Stomach (tissue), 9 donors: ENCODE results near the gene RPL5. TPM values are rescaled to one million over a fixed set of nuclear protein-coding genes. Genes with fewer than 3 reads are reported as not detected.

ENCODE experiments used
- DNase-seq, 2 donors: peaks; one replicate each; pipeline versions ENCODE4 v3.0.0 to v3.0.0-alpha.2; 2013 to 2019
- H3K27ac ChIP-seq, 5 donors: fragments of 200-600 bp in 4 of 5; sonication (generic) in 4 of 5; one replicate each; pipeline ENCODE4 v1.5.1; 2013 to 2019; ENCODE audit warnings: mild to moderate bottlenecking in 1 of 5, moderate library complexity in 1 of 5
- H3K27me3 ChIP-seq, 3 donors: fragments of 200-600 bp; sonication (generic); one replicate each; pipeline ENCODE4 v1.5.1; 2017 to 2019; ENCODE audit warnings: mixed run types in 1 of 3
- H3K36me3 ChIP-seq, 4 donors: fragments of 200-600 bp; sonication (generic); 1 replicate in 3 of 4; 2 replicates in 1 of 4; pipeline ENCODE4 v1.5.1; 2016 to 2019
- H3K4me1 ChIP-seq, 4 donors: fragments of 200-600 bp; sonication (generic); one replicate each; pipeline ENCODE4 v1.5.1; 2016 to 2019
- H3K4me3 ChIP-seq, 4 donors: fragments of 200-600 bp; sonication (generic) in 3 of 4; one replicate each; pipeline ENCODE4 v1.5.1; 2016 to 2019; ENCODE audit warnings: mild to moderate bottlenecking in 1 of 4
- H3K9me3 ChIP-seq, 4 donors: fragments of 200-600 bp; sonication (generic); one replicate each; pipeline ENCODE4 v1.5.1; 2016 to 2019
- CTCF ChIP-seq, 7 experiments: fragments of 450-650 bp in 4 of 7; fragments of 200-600 bp in 3 of 7; sonication (generic) in 3 of 7; IDR thresholded peaks; one replicate each; pipeline ENCODE4 v1.5.1; 2016 to 2019; ENCODE audit warnings: antibody characterized with exemption in 7 of 7, control low read depth in 2 of 7, mild to moderate bottlenecking in 1 of 7
- EP300 ChIP-seq: sonication (generic); formaldehyde crosslinking; IDR thresholded peaks from one replicate; pipeline ENCODE4 v1.6.1; 2017; ENCODE audit warnings: antibody characterized with exemption
- POLR2A ChIP-seq, 4 donors: fragments of 450-650 bp; IDR thresholded peaks; one replicate each; pipeline ENCODE4 v1.6.1; 2016; ENCODE audit warnings: antibody characterized with exemption in 4 of 4, control low read depth in 2 of 4, mild to moderate bottlenecking in 1 of 4, moderate library complexity in 1 of 4
- POLR2AphosphoS5 ChIP-seq, 3 donors: sonication (generic); formaldehyde crosslinking; IDR thresholded peaks; one replicate each; pipeline ENCODE4 v1.6.1; 2016; ENCODE audit warnings: antibody characterized with exemption in 3 of 3
- WGBS, 5 donors: extraction: QIAGEN DNeasy Blood & Tissue Kit in 3 of 5; methylation state at CpG; one replicate each; pipeline versions ENCODE4 v1.1.5 to v1.1.7; 2013 to 2018; 5-methylcytosine and 5-hydroxymethylcytosine counted together
- intact Hi-C: fragments of 100-400 bp; cut with DNase I; formaldehyde crosslinking; loops from one replicate; pipeline ENCODE4 v1.15.1; 2023; ENCODE audit warnings: low total_unique reads
- polyA plus RNA-seq, 3 donors: library from polyadenylated mRNA; stranded (reverse); fragments of 200-250 nt; gene quantifications; one replicate each; pipeline ENCODE4 v1.2.3, GENCODE V29; 2013
- total RNA-seq, 5 donors: library from RNA; depleted of rRNA; stranded (reverse); fragments of >200 nt; gene quantifications; one replicate each; pipeline versions ENCODE4 v1.1.0 to v1.2.3, GENCODE V29; 2014 to 2016
- donor health status: healthy with polysubstance abuse.
- donor health status: Bipolar disorder and iron deficiency.
- donor health status: healthy.

RPL5 gene
- total and polyA plus RNA-seq, 8 donors: 1,447 to 2,593 (median 1,749) TPM

DNA sequence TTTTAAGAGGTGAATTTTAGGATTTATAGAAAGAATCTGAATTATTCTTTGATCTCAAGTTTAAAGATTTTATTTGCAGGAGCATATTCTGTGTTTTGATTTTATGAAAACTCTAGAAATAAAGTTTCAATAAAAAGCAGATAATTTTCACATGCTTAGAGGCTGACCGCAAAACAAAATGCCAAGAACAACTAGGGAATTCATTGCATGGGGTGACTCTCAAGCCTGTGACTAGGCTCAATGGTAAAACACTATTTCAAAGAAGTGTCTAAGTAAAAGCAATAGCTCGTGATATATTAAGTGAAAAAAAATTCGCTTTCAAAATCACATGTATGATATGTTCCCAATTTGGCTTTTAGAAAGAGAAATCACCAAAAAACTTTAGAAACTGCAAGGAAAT is 49.6 kb downstream of the RPL5 start:
- 90 to 96% (median 95%) methylated on average over 3 of the region's 3 CpGs for WGBS, 5 donors

DNA sequence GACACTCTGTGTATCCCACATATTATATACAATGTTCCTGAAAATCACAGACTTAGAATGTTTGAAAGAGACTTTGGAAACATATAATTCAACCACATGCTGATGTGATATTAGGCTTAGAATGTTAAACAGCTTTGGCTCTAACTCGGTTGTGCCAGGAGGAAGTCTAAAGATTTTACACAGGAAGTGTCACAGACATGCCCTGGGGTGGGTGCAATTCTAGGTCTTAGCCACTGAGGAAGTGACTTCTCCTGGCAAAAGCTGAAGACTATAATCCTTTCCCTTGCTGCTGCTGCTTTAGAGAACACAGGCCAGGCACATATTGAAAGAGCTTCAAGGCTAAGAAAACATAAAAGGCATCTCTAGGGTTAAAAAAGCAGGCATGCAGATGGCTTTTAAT is 51.0 kb downstream of the RPL5 start:
- WGBS, 5 donors: 45 to 65% (median 46%) methylated on average over 1 of the region's 1 CpG
- Histone ChIP-seq H3K4me1 (peaks cover 4 to 28% (median 14%) of the 10 kb centered on the region in 4 donors), H3K27me3 (no peaks in the 10 kb centered on the region), H3K9me3 (no peaks in the 10 kb centered on the region), H3K27ac (no peak overlapping the region), H3K36me3 (no peaks in the 10 kb centered on the region), H3K4me3 (no peak overlapping the region)
- no peak for TF ChIP-seq POLR2A (IDR thresholded peaks at IDR 0.05)
- no peak for TF ChIP-seq CTCF (IDR thresholded peaks at IDR 0.05)
- TF ChIP-seq POLR2AphosphoS5 (IDR thresholded peaks at IDR 0.05): no peak
- no peak for TF ChIP-seq EP300
- peak in 1 of 2 donors; percentile 28 for DNase-seq
- intact Hi-C loops: no loop called here

More for the DNA sequence above, 49.6 kb downstream of the RPL5 start:
- no peak overlapping the region for H3K27ac ChIP-seq
- H3K27me3 ChIP-seq: no peaks in the 10 kb centered on the region
- intact Hi-C loops: no loop called here
- no peak for DNase-seq
- peaks cover 4 to 38% (median 19%) of the 10 kb centered on the region in 4 donors for H3K4me1 ChIP-seq
- H3K36me3 ChIP-seq: no peaks in the 10 kb centered on the region
- H3K4me3 ChIP-seq: no peak overlapping the region
- H3K9me3 ChIP-seq: no peaks in the 10 kb centered on the region
- TF ChIP-seq EP300: no peak
- TF ChIP-seq POLR2AphosphoS5 (IDR thresholded peaks at IDR 0.05): no peak

DNA sequence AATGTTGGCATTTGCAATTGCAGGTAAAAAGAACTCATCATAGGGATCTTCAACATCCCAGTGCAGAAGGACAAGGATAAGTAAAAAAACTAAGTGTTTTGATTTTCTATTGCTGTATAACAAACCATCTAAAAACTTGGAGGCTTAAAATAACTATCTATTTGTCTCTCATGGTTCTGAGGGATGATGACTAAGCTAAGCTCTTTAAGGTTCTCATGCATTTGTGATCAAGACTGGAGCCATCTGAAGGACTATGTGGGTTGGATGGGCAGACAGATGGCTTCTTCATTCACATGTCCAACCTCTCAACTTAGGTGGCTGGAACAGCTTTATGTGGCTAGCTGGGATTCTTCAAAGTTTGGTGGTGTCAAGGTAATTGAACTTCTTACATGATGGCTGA is 51.5 kb downstream of the RPL5 start:
- H3K27ac ChIP-seq: peak overlapping the region in 1 of 5 donors; percentile 0
- H3K27me3 ChIP-seq: no peaks in the 10 kb centered on the region
- no peak overlapping the region for H3K4me3 ChIP-seq
- H3K4me1 ChIP-seq: peaks cover 0 to 23% (median 9%) of the 10 kb centered on the region in 4 donors
- intact Hi-C loops: no loop called here
- H3K9me3 ChIP-seq: no peaks in the 10 kb centered on the region
- no peak for TF ChIP-seq POLR2AphosphoS5 (IDR thresholded peaks at IDR 0.05)
- no peak for TF ChIP-seq EP300
- TF ChIP-seq CTCF (IDR thresholded peaks at IDR 0.05): no peak
- no peak for TF ChIP-seq POLR2A (IDR thresholded peaks at IDR 0.05)
- H3K36me3 ChIP-seq: no peaks in the 10 kb centered on the region
- DNase-seq: no peak

DNA sequence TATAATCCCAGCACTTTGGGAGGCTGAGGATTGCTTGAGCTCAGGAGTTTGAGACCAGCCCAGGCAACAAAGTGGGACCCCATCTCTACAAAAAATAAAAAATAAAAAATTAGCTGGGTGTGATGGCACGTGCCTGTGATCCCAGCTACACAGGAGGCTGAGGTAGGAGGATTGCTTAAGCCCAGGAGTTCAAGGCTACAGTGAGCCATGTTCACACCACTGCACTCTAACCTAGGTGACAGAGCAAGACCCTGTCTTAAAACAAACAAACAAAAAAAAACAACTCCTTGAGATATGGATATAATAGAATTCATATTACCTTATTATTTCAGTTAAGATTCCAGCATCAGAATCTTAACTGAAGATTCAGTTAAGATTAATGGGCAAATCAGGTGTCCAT is 52.4 kb downstream of the RPL5 start:
- Histone ChIP-seq H3K27ac (no peak overlapping the region), H3K36me3 (no peaks in the 10 kb centered on the region), H3K4me1 (peaks cover 0 to 22% (median 9%) of the 10 kb centered on the region in 4 donors), H3K27me3 (no peaks in the 10 kb centered on the region), H3K4me3 (no peak overlapping the region), H3K9me3 (peaks cover 0 to 2% (median 0%) of the 10 kb centered on the region in 4 donors)
- TF ChIP-seq EP300 (no peak), CTCF (IDR thresholded peaks at IDR 0.05) (no peak)
- no peak for DNase-seq
- WGBS, 5 donors: 92 to 97% (median 95%) methylated on average over 1 of the region's 1 CpG
- intact Hi-C loops: no loop called here

GRCh38 chr1:92886886-92887419 is 55.1 kb downstream of the RPL5 start:
- Histone ChIP-seq H3K36me3 (no peaks in the 10 kb centered on the region), H3K4me3 (no peak overlapping the region), H3K4me1 (peaks cover 0 to 17% (median 8%) of the 10 kb centered on the region in 4 donors), H3K27me3 (no peaks in the 10 kb centered on the region), H3K9me3 (peaks cover 0 to 13% (median 2%) of the 10 kb centered on the region in 4 donors), H3K27ac (peak overlapping the region in 2 of 5 donors; percentile 20 to 26)
- intact Hi-C loops: no loop called here
- 31 to 65% (median 47%) methylated on average over 2 of the region's 2 CpGs for WGBS, 5 donors
- peak; percentile 67 for DNase-seq
- no peak for TF ChIP-seq POLR2A (IDR thresholded peaks at IDR 0.05)
- TF ChIP-seq CTCF (IDR thresholded peaks at IDR 0.05): no peak
- TF ChIP-seq EP300: no peak
- no peak for TF ChIP-seq POLR2AphosphoS5 (IDR thresholded peaks at IDR 0.05)
